PC-9 (cell line): ENCODE results near the gene HRH1.

Source experiments
- CTCF ChIP-seq: fragments of 200-600 bp; sonication (generic); conservative IDR thresholded peaks from 2 replicates; pipeline ENCODE4 v1.6.1; 2017; ENCODE audit warnings: mixed run types, antibody characterized with exemption, mild to moderate bottlenecking, moderate library complexity
- EZH2 ChIP-seq: fragments of 200-600 bp; sonication (generic); IDR thresholded peaks from 2 replicates; pipeline ENCODE4 v1.8.0; 2017; ENCODE audit warnings: antibody characterized with exemption, low read depth

- TF ChIP-seq EZH2 (no peak), CTCF (no peak)
Observed at GRCh38 chr3:11282250-11283138, 128.2 kb downstream of the HRH1 start.
